Measurements from ENCODE around the gene GPAM.

GPAM gene

GRCh38 chr10:112159469-112159868 is 24.1 kb downstream of the GPAM start:
- Histone ChIP-seq H4K8ac (ENCODE audit: low read depth, low read length) (no peak overlapping the region), H3K56ac (ENCODE audit: low read length) (no peak overlapping the region), H3K23ac (ENCODE audit: low read length) (no peak overlapping the region), H2AK5ac (ENCODE audit: low read length) (no peak overlapping the region), H4K5ac (ENCODE audit: low read length) (no peak overlapping the region), H3K4me2 (ENCODE audit: low read length) (no peak overlapping the region), H3K27ac (ENCODE audit: low read depth, low read length) (no peak overlapping the region), H3K79me2 (ENCODE audit: control insufficient read depth, insufficient read depth, low read length) (no peaks in the 10 kb centered on the region), H3K27me3 (ENCODE audit: insufficient read depth, low read length, poor library complexity) (no peaks in the 10 kb centered on the region), H3K4me1 (ENCODE audit: control insufficient read depth, low read depth, low read length) (no peaks in the 10 kb centered on the region), H3K18ac (ENCODE audit: low read length) (no peak overlapping the region), H3K4me3 (ENCODE audit: low read length) (no peak overlapping the region), H3K4ac (ENCODE audit: low read depth, low read length) (no peak overlapping the region), H3K9ac (ENCODE audit: low read length) (no peak overlapping the region), H2BK15ac (replicated peaks; ENCODE audit: low read depth) (no peak overlapping the region), H3K36me3 (ENCODE audit: control insufficient read depth, insufficient read depth, low read length) (peaks cover 6% of the 10 kb centered on the region), H2BK120ac (ENCODE audit: low read depth, low read length) (no peak overlapping the region), H2BK5ac (ENCODE audit: low read length) (no peak overlapping the region), H3K79me1 (ENCODE audit: low read length) (no peaks in the 10 kb centered on the region)
- WGBS (ENCODE audit: extremely low coverage, insufficient coverage, low lambda C conversion rate), result no CpG with 5 or more reads among the region's 8 CpGs
- no peak for DNase-seq

- H3K4ac ChIP-seq (ENCODE audit: low read depth, low read length), result no peak overlapping the region
- no peak overlapping the region for H3K23ac ChIP-seq (ENCODE audit: low read length)
- H3K4me1 ChIP-seq (ENCODE audit: control insufficient read depth, low read depth, low read length), result no peaks in the 10 kb centered on the region
- no peak overlapping the region for H3K56ac ChIP-seq (ENCODE audit: low read length)
- H2BK15ac ChIP-seq (replicated peaks; ENCODE audit: low read depth), result no peak overlapping the region
- H2BK5ac ChIP-seq (ENCODE audit: low read length), result no peak overlapping the region
- H3K4me3 ChIP-seq (ENCODE audit: low read length), result no peak overlapping the region
- no peaks in the 10 kb centered on the region for H3K79me1 ChIP-seq (ENCODE audit: low read length)
- H4K5ac ChIP-seq (ENCODE audit: low read length), result no peak overlapping the region
- no peak overlapping the region for H3K4me2 ChIP-seq (ENCODE audit: low read length)
- no peak overlapping the region for H3K9ac ChIP-seq (ENCODE audit: low read length)
- H3K36me3 ChIP-seq (ENCODE audit: control insufficient read depth, insufficient read depth, low read length), result peaks cover 2% of the 10 kb centered on the region
- H2AK5ac ChIP-seq (ENCODE audit: low read length), result no peak overlapping the region
- no peak overlapping the region for H3K27ac ChIP-seq (ENCODE audit: low read depth, low read length)
- H2BK120ac ChIP-seq (ENCODE audit: low read depth, low read length), result no peak overlapping the region
- H3K79me2 ChIP-seq (ENCODE audit: control insufficient read depth, insufficient read depth, low read length), result no peaks in the 10 kb centered on the region
- no peak overlapping the region for H3K18ac ChIP-seq (ENCODE audit: low read length)
- H3K27me3 ChIP-seq (ENCODE audit: insufficient read depth, low read length, poor library complexity), result no peaks in the 10 kb centered on the region
- WGBS (ENCODE audit: extremely low coverage, insufficient coverage, low lambda C conversion rate), result no CpG with 5 or more reads among the region's 4 CpGs
- no peak for DNase-seq
- no peak overlapping the region for H4K8ac ChIP-seq (ENCODE audit: low read depth, low read length)
These were observed 32.0 kb downstream of the GPAM start for GRCh38 chr10:112151524-112152039.

- Histone ChIP-seq H2BK15ac (replicated peaks; ENCODE audit: low read depth) (no peak overlapping the region), H3K27ac (ENCODE audit: low read depth, low read length) (no peak overlapping the region), H2BK5ac (ENCODE audit: low read length) (no peak overlapping the region), H2BK120ac (ENCODE audit: low read depth, low read length) (no peak overlapping the region), H3K23ac (ENCODE audit: low read length) (no peak overlapping the region), H3K56ac (ENCODE audit: low read length) (no peak overlapping the region), H3K36me3 (ENCODE audit: control insufficient read depth, insufficient read depth, low read length) (no peaks in the 10 kb centered on the region), H4K5ac (ENCODE audit: low read length) (no peak overlapping the region), H3K27me3 (ENCODE audit: insufficient read depth, low read length, poor library complexity) (no peaks in the 10 kb centered on the region), H3K4ac (ENCODE audit: low read depth, low read length) (no peak overlapping the region), H3K9ac (ENCODE audit: low read length) (no peak overlapping the region), H3K4me2 (ENCODE audit: low read length) (no peak overlapping the region), H3K4me3 (ENCODE audit: low read length) (no peak overlapping the region), H2AK5ac (ENCODE audit: low read length) (no peak overlapping the region), H3K79me2 (ENCODE audit: control insufficient read depth, insufficient read depth, low read length) (no peaks in the 10 kb centered on the region), H3K79me1 (ENCODE audit: low read length) (no peaks in the 10 kb centered on the region), H3K18ac (ENCODE audit: low read length) (no peak overlapping the region), H4K8ac (ENCODE audit: low read depth, low read length) (no peak overlapping the region), H3K4me1 (ENCODE audit: control insufficient read depth, low read depth, low read length) (no peaks in the 10 kb centered on the region)
- DNase-seq, result no peak
- WGBS (ENCODE audit: extremely low coverage, insufficient coverage, low lambda C conversion rate), result no CpG with 5 or more reads among the region's 3 CpGs
These were observed 35.2 kb downstream of the GPAM start for GRCh38 chr10:112148331-112148730.

- no CpG with 5 or more reads among the region's 6 CpGs for WGBS (ENCODE audit: extremely low coverage, insufficient coverage, low lambda C conversion rate)
- H3K79me1 ChIP-seq (ENCODE audit: low read length), result no peaks in the 10 kb centered on the region
- no peak overlapping the region for H3K23ac ChIP-seq (ENCODE audit: low read length)
- H3K27me3 ChIP-seq (ENCODE audit: insufficient read depth, low read length, poor library complexity), result no peaks in the 10 kb centered on the region
- H2BK120ac ChIP-seq (ENCODE audit: low read depth, low read length), result no peak overlapping the region
- H4K8ac ChIP-seq (ENCODE audit: low read depth, low read length), result no peak overlapping the region
- no peak overlapping the region for H3K4ac ChIP-seq (ENCODE audit: low read depth, low read length)
- H3K56ac ChIP-seq (ENCODE audit: low read length), result no peak overlapping the region
- H3K4me2 ChIP-seq (ENCODE audit: low read length), result no peak overlapping the region
- no peaks in the 10 kb centered on the region for H3K4me1 ChIP-seq (ENCODE audit: control insufficient read depth, low read depth, low read length)
- no peaks in the 10 kb centered on the region for H3K79me2 ChIP-seq (ENCODE audit: control insufficient read depth, insufficient read depth, low read length)
- no peak overlapping the region for H3K9ac ChIP-seq (ENCODE audit: low read length)
- H4K5ac ChIP-seq (ENCODE audit: low read length), result no peak overlapping the region
- H2AK5ac ChIP-seq (ENCODE audit: low read length), result no peak overlapping the region
- no peak overlapping the region for H3K18ac ChIP-seq (ENCODE audit: low read length)
- no peak overlapping the region for H2BK5ac ChIP-seq (ENCODE audit: low read length)
- no peak overlapping the region for H3K27ac ChIP-seq (ENCODE audit: low read depth, low read length)
- no peak overlapping the region for H2BK15ac ChIP-seq (replicated peaks; ENCODE audit: low read depth)
- no peak overlapping the region for H3K4me3 ChIP-seq (ENCODE audit: low read length)
- no peak for DNase-seq
- no peaks in the 10 kb centered on the region for H3K36me3 ChIP-seq (ENCODE audit: control insufficient read depth, insufficient read depth, low read length)
These were observed 36.8 kb downstream of the GPAM start for GRCh38 chr10:112146799-112147198.

- H2AK5ac ChIP-seq (ENCODE audit: low read length), result no peak overlapping the region
- H3K9ac ChIP-seq (ENCODE audit: low read length), result no peak overlapping the region
- no CpG with 5 or more reads among the region's 5 CpGs for WGBS (ENCODE audit: extremely low coverage, insufficient coverage, low lambda C conversion rate)
- H3K36me3 ChIP-seq (ENCODE audit: control insufficient read depth, insufficient read depth, low read length), result no peaks in the 10 kb centered on the region
- no peaks in the 10 kb centered on the region for H3K4me1 ChIP-seq (ENCODE audit: control insufficient read depth, low read depth, low read length)
- no peak overlapping the region for H4K8ac ChIP-seq (ENCODE audit: low read depth, low read length)
- H3K23ac ChIP-seq (ENCODE audit: low read length), result no peak overlapping the region
- H3K18ac ChIP-seq (ENCODE audit: low read length), result no peak overlapping the region
- no peaks in the 10 kb centered on the region for H3K79me1 ChIP-seq (ENCODE audit: low read length)
- H2BK5ac ChIP-seq (ENCODE audit: low read length), result no peak overlapping the region
- H4K5ac ChIP-seq (ENCODE audit: low read length), result no peak overlapping the region
- no peak overlapping the region for H3K56ac ChIP-seq (ENCODE audit: low read length)
- H3K79me2 ChIP-seq (ENCODE audit: control insufficient read depth, insufficient read depth, low read length), result no peaks in the 10 kb centered on the region
- DNase-seq, result no peak
- no peaks in the 10 kb centered on the region for H3K27me3 ChIP-seq (ENCODE audit: insufficient read depth, low read length, poor library complexity)
- H3K4me3 ChIP-seq (ENCODE audit: low read length), result no peak overlapping the region
- no peak overlapping the region for H3K27ac ChIP-seq (ENCODE audit: low read depth, low read length)
- H3K4me2 ChIP-seq (ENCODE audit: low read length), result no peak overlapping the region
- no peak overlapping the region for H2BK15ac ChIP-seq (replicated peaks; ENCODE audit: low read depth)
- no peak overlapping the region for H2BK120ac ChIP-seq (ENCODE audit: low read depth, low read length)
- no peak overlapping the region for H3K4ac ChIP-seq (ENCODE audit: low read depth, low read length)
These were observed 38.3 kb downstream of the GPAM start for GRCh38 chr10:112145263-112145662.

GRCh38 chr10:112143420-112143819 is 40.1 kb downstream of the GPAM start:
- Histone ChIP-seq H3K79me2 (ENCODE audit: control insufficient read depth, insufficient read depth, low read length) (no peaks in the 10 kb centered on the region), H3K36me3 (ENCODE audit: control insufficient read depth, insufficient read depth, low read length) (no peaks in the 10 kb centered on the region), H3K79me1 (ENCODE audit: low read length) (no peaks in the 10 kb centered on the region), H3K56ac (ENCODE audit: low read length) (no peak overlapping the region), H3K4ac (ENCODE audit: low read depth, low read length) (no peak overlapping the region), H3K9ac (ENCODE audit: low read length) (no peak overlapping the region), H2BK15ac (replicated peaks; ENCODE audit: low read depth) (no peak overlapping the region), H2BK5ac (ENCODE audit: low read length) (no peak overlapping the region), H3K4me3 (ENCODE audit: low read length) (no peak overlapping the region), H2BK120ac (ENCODE audit: low read depth, low read length) (no peak overlapping the region), H2AK5ac (ENCODE audit: low read length) (no peak overlapping the region), H3K18ac (ENCODE audit: low read length) (no peak overlapping the region), H3K23ac (ENCODE audit: low read length) (no peak overlapping the region), H3K27ac (ENCODE audit: low read depth, low read length) (no peak overlapping the region), H4K8ac (ENCODE audit: low read depth, low read length) (no peak overlapping the region), H3K4me1 (ENCODE audit: control insufficient read depth, low read depth, low read length) (no peaks in the 10 kb centered on the region), H4K5ac (ENCODE audit: low read length) (no peak overlapping the region), H3K27me3 (ENCODE audit: insufficient read depth, low read length, poor library complexity) (no peaks in the 10 kb centered on the region), H3K4me2 (ENCODE audit: low read length) (no peak overlapping the region)
- no CpG with 5 or more reads among the region's 4 CpGs for WGBS (ENCODE audit: extremely low coverage, insufficient coverage, low lambda C conversion rate)
- no peak for DNase-seq

All from mesendoderm (in vitro differentiated cells).